ENCODE results near the gene MSMB.
"Not testable (repeated sequence)": the region's sequence is repeated elsewhere in the genome, so short reads cannot be mapped to it uniquely, and the experiment has no call there.

MSMB gene

GRCh38 chr10:46069771-46070463 lies 23.8 kb upstream of the MSMB start:
- no peak for DNase-seq (ENCODE audit: low spot score)

- no peak for DNase-seq (ENCODE audit: low spot score)
Measured at GRCh38 chr10:46068905-46069304, 22.8 kb upstream of the MSMB start.

- DNase-seq (ENCODE audit: low spot score): no peak
Measured at GRCh38 chr10:46068117-46068516, 22.0 kb upstream of the MSMB start.

GRCh38 chr10:46064269-46064817 lies 18.3 kb upstream of the MSMB start:
- no peak for DNase-seq (ENCODE audit: low spot score)

- DNase-seq (ENCODE audit: low spot score): no peak
Measured at GRCh38 chr10:46062723-46063428, 16.8 kb upstream of the MSMB start.

GRCh38 chr10:46060706-46061105 lies 14.6 kb upstream of the MSMB start:
- DNase-seq (ENCODE audit: low spot score): no peak

GRCh38 chr10:46057927-46058326 lies 11.9 kb upstream of the MSMB start:
- not testable (repeated sequence) for DNase-seq (ENCODE audit: low spot score)

GRCh38 chr10:46057038-46057437 lies 11.0 kb upstream of the MSMB start:
- DNase-seq (ENCODE audit: low spot score): no peak

- DNase-seq (ENCODE audit: low spot score): no peak
Measured at GRCh38 chr10:46055771-46056170, 9.7 kb upstream of the MSMB start.

- DNase-seq (ENCODE audit: low spot score): no peak
Measured at GRCh38 chr10:46053534-46054434, 7.7 kb upstream of the MSMB start.

GRCh38 chr10:46052791-46053375 lies 6.8 kb upstream of the MSMB start:
- no peak for DNase-seq (ENCODE audit: low spot score)

- no peak for DNase-seq (ENCODE audit: low spot score)
Measured at GRCh38 chr10:46052057-46052790, 6.2 kb upstream of the MSMB start.

GRCh38 chr10:46050941-46051623 lies 5.0 kb upstream of the MSMB start:
- no peak for DNase-seq (ENCODE audit: low spot score)

- not testable (repeated sequence) for DNase-seq (ENCODE audit: low spot score)
Measured at GRCh38 chr10:46049497-46049831, 3.4 kb upstream of the MSMB start.

- no peak for DNase-seq (ENCODE audit: low spot score)
Measured at GRCh38 chr10:46048152-46048551, 2.1 kb upstream of the MSMB start.

- DNase-seq (ENCODE audit: low spot score): no peak
Measured at GRCh38 chr10:46042527-46042926, 3.5 kb downstream of the MSMB start.

GRCh38 chr10:46040004-46040403 lies 6.1 kb downstream of the MSMB start:
- no peak for DNase-seq (ENCODE audit: low spot score)

- DNase-seq (ENCODE audit: low spot score): no peak
Measured at GRCh38 chr10:46037107-46037825, 8.8 kb downstream of the MSMB start.

GRCh38 chr10:46035923-46036849 lies 9.9 kb downstream of the MSMB start:
- DNase-seq (ENCODE audit: low spot score): no peak

Data from germinal center (tissue), 1 donor.